ENCODE results near the gene USP53. TPM values are rescaled to one million over a fixed set of nuclear protein-coding genes. Genes with fewer than 3 reads are reported as not detected.
"Not testable (repeated sequence)": the region's sequence is repeated elsewhere in the genome, so short reads cannot be mapped to it uniquely, and the experiment has no call there.

USP53 gene
- total RNA-seq, 2 donors from 2014 or later = 51.5 to 62.9 TPM

- H3K9me3 ChIP-seq = no peaks in the 10 kb centered on the region
- H3K4me1 ChIP-seq = no peaks in the 10 kb centered on the region
- H3K36me3 ChIP-seq = peaks cover 79% of the 10 kb centered on the region
- H3K27ac ChIP-seq = no peak overlapping the region
- DNase-seq (ENCODE audit: low spot score) = no peak
- TF ChIP-seq, protein P1, sequence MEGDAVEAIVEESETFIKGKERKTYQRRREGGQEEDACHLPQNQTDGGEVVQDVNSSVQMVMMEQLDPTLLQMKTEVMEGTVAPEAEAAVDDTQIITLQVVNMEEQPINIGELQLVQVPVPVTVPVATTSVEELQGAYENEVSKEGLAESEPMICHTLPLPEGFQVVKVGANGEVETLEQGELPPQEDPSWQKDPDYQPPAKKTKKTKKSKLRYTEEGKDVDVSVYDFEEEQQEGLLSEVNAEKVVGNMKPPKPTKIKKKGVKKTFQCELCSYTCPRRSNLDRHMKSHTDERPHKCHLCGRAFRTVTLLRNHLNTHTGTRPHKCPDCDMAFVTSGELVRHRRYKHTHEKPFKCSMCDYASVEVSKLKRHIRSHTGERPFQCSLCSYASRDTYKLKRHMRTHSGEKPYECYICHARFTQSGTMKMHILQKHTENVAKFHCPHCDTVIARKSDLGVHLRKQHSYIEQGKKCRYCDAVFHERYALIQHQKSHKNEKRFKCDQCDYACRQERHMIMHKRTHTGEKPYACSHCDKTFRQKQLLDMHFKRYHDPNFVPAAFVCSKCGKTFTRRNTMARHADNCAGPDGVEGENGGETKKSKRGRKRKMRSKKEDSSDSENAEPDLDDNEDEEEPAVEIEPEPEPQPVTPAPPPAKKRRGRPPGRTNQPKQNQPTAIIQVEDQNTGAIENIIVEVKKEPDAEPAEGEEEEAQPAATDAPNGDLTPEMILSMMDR (IDR thresholded peaks at IDR 0.05) = no peak
- no peaks in the 10 kb centered on the region for H3K27me3 ChIP-seq
- H3K4me3 ChIP-seq = no peak overlapping the region
Observed at GRCh38 chr4:119264743-119265142, 52.2 kb downstream of the USP53 start.

DNA sequence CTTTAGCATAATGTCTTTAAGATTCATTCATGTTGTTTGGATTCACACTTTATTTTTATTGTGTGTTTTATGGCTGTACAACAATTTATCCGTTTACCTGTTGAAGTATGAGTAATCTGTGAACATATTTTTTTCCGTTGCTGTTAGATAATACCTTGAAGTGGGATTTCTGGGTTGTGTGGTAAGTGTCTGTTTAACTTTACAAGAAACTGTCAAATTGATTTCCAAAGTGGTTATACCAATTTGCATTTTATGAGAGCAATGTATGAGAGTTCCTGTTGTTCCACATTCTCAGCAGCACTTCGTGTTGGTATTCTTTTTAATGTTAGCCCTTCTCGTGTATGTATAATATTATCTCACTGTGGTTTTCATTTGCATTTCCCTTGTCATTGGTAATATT is 53.6 kb downstream of the USP53 start:
- Histone ChIP-seq H3K27ac (no peak overlapping the region), H3K4me1 (no peaks in the 10 kb centered on the region), H3K4me3 (no peak overlapping the region), H3K9me3 (no peaks in the 10 kb centered on the region), H3K27me3 (no peaks in the 10 kb centered on the region), H3K36me3 (peaks cover 83% of the 10 kb centered on the region)
- TF ChIP-seq, protein P1 (IDR thresholded peaks at IDR 0.05) = no peak
- DNase-seq (ENCODE audit: low spot score) = no peak

- no peak overlapping the region for H3K27ac ChIP-seq
- H3K4me1 ChIP-seq = no peaks in the 10 kb centered on the region
- no peaks in the 10 kb centered on the region for H3K9me3 ChIP-seq
- H3K27me3 ChIP-seq = no peaks in the 10 kb centered on the region
- peaks cover 82% of the 10 kb centered on the region for H3K36me3 ChIP-seq
- TF ChIP-seq, protein P1 (IDR thresholded peaks at IDR 0.05) = no peak
- no peak overlapping the region for H3K4me3 ChIP-seq
- no peak for DNase-seq (ENCODE audit: low spot score)
Observed at GRCh38 chr4:119268466-119268865, 56.0 kb downstream of the USP53 start.

DNA sequence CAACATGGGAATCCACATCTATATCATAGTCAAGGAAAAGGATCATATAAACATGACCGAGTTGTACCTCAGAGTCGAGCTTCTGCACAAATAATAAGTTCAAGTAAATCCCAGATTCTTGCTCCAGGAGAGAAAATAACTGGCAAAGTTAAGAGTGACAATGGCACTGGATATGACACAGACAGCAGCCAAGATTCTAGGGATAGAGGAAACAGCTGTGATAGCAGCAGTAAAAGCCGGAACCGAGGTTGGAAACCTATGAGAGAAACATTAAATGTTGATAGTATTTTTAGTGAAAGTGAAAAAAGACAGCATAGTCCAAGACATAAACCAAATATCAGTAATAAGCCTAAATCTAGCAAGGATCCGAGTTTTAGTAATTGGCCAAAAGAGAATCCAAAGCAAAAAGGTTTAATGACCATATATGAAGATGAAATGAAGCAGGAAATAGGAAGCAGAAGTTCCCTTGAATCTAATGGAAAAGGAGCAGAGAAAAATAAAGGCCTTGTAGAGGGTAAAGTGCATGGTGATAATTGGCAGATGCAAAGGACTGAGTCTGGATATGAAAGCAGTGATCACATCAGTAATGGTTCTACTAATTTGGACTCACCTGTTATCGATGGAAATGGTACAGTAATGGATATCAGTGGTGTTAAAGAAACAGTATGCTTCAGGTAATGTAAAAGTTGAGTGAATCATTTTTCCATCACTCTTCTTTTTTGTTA is 59.0 kb downstream of the USP53 start:
- no peaks in the 10 kb centered on the region for H3K9me3 ChIP-seq
- H3K27me3 ChIP-seq = no peaks in the 10 kb centered on the region
- no peak overlapping the region for H3K4me3 ChIP-seq
- H3K27ac ChIP-seq = no peak overlapping the region
- TF ChIP-seq, protein P1 (IDR thresholded peaks at IDR 0.05) = no peak
- H3K4me1 ChIP-seq = no peaks in the 10 kb centered on the region
- peaks cover 70% of the 10 kb centered on the region for H3K36me3 ChIP-seq
- DNase-seq (ENCODE audit: low spot score) = no peak

- H3K4me1 ChIP-seq = peaks cover 0 to 18% of the 10 kb centered on the region in 2 donors
- not testable (repeated sequence) for DNase-seq (ENCODE audit: low spot score); H3K4me3 ChIP-seq; H3K9me3 ChIP-seq; H3K27me3 ChIP-seq; H3K27ac ChIP-seq
- H3K36me3 ChIP-seq = peaks cover 16% of the 10 kb centered on the region
Observed at GRCh38 chr4:119279541-119279940, 67.0 kb downstream of the USP53 start.

GRCh38 chr4:119279945-119280344 is 67.4 kb downstream of the USP53 start:
- not testable (repeated sequence) for H3K27me3 ChIP-seq; H3K27ac ChIP-seq; H3K9me3 ChIP-seq; DNase-seq (ENCODE audit: low spot score); H3K4me3 ChIP-seq
- H3K4me1 ChIP-seq = peaks cover 0 to 22% of the 10 kb centered on the region in 2 donors
- peaks cover 16% of the 10 kb centered on the region for H3K36me3 ChIP-seq

DNA sequence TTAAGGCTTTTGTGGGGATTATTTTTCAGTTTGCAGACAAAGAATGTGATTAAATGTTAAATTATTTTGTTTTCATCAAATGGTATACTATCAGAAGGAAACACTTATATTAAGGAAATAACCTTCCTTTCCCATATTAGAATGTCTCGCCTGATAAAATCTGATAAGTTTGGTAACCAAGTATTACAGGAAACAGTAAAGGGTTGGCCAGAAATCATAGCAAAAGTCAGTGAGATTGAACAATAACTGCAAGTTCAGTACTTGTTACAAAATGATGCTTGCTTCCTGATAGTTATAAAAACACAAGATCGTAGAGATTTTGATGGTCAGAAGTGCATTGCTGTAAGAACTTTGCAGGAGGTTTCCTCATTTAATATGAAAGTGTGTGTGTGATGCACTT is 68.9 kb downstream of the USP53 start:
- no peak for DNase-seq (ENCODE audit: low spot score)
- H3K27ac ChIP-seq = no peak overlapping the region
- peaks cover 16% of the 10 kb centered on the region for H3K36me3 ChIP-seq
- no peak overlapping the region for H3K4me3 ChIP-seq
- TF ChIP-seq, protein P1 (IDR thresholded peaks at IDR 0.05) = no peak
- H3K9me3 ChIP-seq = no peaks in the 10 kb centered on the region
- peaks cover 0 to 35% of the 10 kb centered on the region in 2 donors for H3K4me1 ChIP-seq
- H3K27me3 ChIP-seq = no peaks in the 10 kb centered on the region
